ENCODE results near the gene URGCP. TPM values are rescaled to one million over a fixed set of nuclear protein-coding genes. Genes with fewer than 3 reads are reported as not detected.

Gene URGCP
- total RNA-seq, 1 experiment from 2014 or later, result 28.0 TPM

GRCh38 chr7:43865277-43865676 lies 41.1 kb downstream of the URGCP start:
- ATAC-seq, result no peak

More at GRCh38 chr7:43865277-43865676, 41.1 kb downstream of the URGCP start:
- BruUV-seq (replicated peaks), result no TSS peak
- Histone ChIP-seq H3K9ac (ENCODE audit: low read length) (no peak overlapping the region), H3K9me3 (ENCODE audit: control insufficient read depth in 1 of 2, insufficient read depth in 1 of 2, low read depth in 1 of 2, low read length in 2 of 2) (no peaks in the 10 kb centered on the region), H3K4me1 (ENCODE audit: control insufficient read depth in 1 of 2, insufficient read depth in 2 of 2, low read length in 2 of 2) (peaks cover 6 to 16% of the 10 kb centered on the region in 2 experiments; a peak in 3 of 4 replicates), H2AFZ (ENCODE audit: low read depth, low read length, poor library complexity, severe bottlenecking) (no peak overlapping the region), H3K4me2 (ENCODE audit: low read length) (no peak overlapping the region), H3K36me3 (ENCODE audit: control insufficient read depth in 1 of 2, insufficient read depth in 2 of 2, low read length in 2 of 2) (peaks cover 9 to 12% of the 10 kb centered on the region in 2 experiments; a peak in 3 of 4 replicates), H3K27ac (ENCODE audit: low read depth, low read length) (no peak overlapping the region), H3K79me2 (ENCODE audit: insufficient read depth, low read length) (peaks cover 11% of the 10 kb centered on the region), H4K20me1 (ENCODE audit: insufficient read depth) (no peaks in the 10 kb centered on the region), H3K27me3 (ENCODE audit: insufficient read depth, low read length) (no peaks in the 10 kb centered on the region), H3K4me3 (replicated peaks in 1 of 2; ENCODE audit: low read depth in 1 of 2, low read length in 2 of 2) (no peak overlapping the region), H3K9me2 (ENCODE audit: insufficient read depth) (no peaks in the 10 kb centered on the region)
- CTCF ChIA-PET, result no interaction called here
- RAD21 ChIA-PET (ENCODE audit: low non-redundant PET in 1 of 2, low total read pairs in 2 of 2, uncharacterized antibody in 2 of 2, unreplicated experiment in 2 of 2), result no interaction called here
- intact Hi-C loops (cut with micrococcal nuclease), result no loop called here
- POLR2A ChIA-PET, result no interaction called here
- DNase-seq (ENCODE audit: low read depth, low spot score), result no peak
- TF ChIP-seq, protein P1, sequence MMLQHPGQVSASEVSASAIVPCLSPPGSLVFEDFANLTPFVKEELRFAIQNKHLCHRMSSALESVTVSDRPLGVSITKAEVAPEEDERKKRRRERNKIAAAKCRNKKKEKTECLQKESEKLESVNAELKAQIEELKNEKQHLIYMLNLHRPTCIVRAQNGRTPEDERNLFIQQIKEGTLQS (IDR thresholded peaks at IDR 0.05), result no peak
- TF ChIP-seq CTCF (IDR thresholded peaks at IDR 0.05 in 2 of 3, conservative IDR thresholded peaks at IDR 0.05 in 1 of 3; ENCODE audit: borderline replicate concordance in 1 of 3, insufficient read depth in 1 of 3, low read depth in 2 of 3, low read length in 2 of 3), result no peak
- no peak for TF ChIP-seq ELF1 (IDR thresholded peaks at IDR 0.05; ENCODE audit: borderline replicate concordance, low read depth)
- no peak for TF ChIP-seq ZNF274 (IDR thresholded peaks at IDR 0.05; ENCODE audit: low read depth, low read length)
- no peak for TF ChIP-seq EZH2 (IDR thresholded peaks at IDR 0.05)
- no peak for TF ChIP-seq TCF7L2 (IDR thresholded peaks at IDR 0.05; ENCODE audit: borderline replicate concordance, extremely low read depth, insufficient read depth, insufficient read length)
- no peak for TF ChIP-seq CEBPB (IDR thresholded peaks at IDR 0.05; ENCODE audit: low read depth)
- TF ChIP-seq, protein P2, sequence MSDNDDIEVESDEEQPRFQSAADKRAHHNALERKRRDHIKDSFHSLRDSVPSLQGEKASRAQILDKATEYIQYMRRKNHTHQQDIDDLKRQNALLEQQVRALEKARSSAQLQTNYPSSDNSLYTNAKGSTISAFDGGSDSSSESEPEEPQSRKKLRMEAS (IDR thresholded peaks at IDR 0.05), result no peak
- no peak for TF ChIP-seq ZFX (IDR thresholded peaks at IDR 0.05)
- TF ChIP-seq JUND (IDR thresholded peaks at IDR 0.05), result no peak
- no peak for TF ChIP-seq SIN3A (IDR thresholded peaks at IDR 0.05; ENCODE audit: low read depth)
- no peak for TF ChIP-seq POLR2A (IDR thresholded peaks at IDR 0.05; ENCODE audit: borderline replicate concordance, extremely low read depth, insufficient read depth, insufficient read length)
- no peak for TF ChIP-seq SP1 (IDR thresholded peaks at IDR 0.05; ENCODE audit: low read depth)

Data from HCT116 (cell line).